ENCODE results near the gene HDAC5.
"Not testable (repeated sequence)": the region's sequence is repeated elsewhere in the genome, so short reads cannot be mapped to it uniquely, and the experiment has no call there.

Gene HDAC5

GRCh38 chr17:44132275-44132821, 8.9 kb upstream of the HDAC5 start:
- no peak for DNase-seq

- DNase-seq, result not testable (repeated sequence)
Measured at GRCh38 chr17:44131372-44131771, 7.9 kb upstream of the HDAC5 start.

DNA sequence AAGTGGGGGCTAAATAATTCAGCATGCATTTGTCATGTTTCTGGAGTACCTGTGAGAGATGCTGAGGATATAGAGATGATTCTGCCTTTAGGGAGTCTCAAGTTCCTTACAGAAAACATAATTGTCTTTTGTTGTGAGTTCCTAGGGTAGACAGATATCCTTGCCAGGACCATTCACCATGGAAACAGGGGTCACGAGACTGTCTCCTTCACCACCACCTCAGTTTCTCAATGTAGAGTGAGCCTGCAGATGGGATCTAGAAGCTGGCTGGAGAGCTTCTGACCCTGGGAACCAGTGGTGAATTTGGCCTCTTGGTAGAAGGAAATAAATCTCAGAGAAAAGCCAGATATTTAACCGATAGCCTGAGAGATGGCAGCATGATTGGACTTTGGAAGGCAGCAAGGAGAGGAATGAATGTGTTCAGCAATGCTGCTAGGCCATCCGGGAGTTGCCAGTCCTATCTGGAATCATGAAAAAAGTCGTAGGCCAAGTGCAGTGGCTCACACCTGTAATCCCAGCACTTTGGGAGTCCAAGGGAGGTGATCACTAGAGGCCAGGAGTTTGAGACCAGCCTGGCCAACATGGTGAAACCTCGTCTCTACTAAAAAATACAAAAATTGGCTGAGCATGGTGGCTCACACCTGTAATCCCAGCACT, 7.4 kb upstream of the HDAC5 start:
- DNase-seq, result no peak

- DNase-seq, result no peak
Measured at GRCh38 chr17:44128383-44128782, 4.9 kb upstream of the HDAC5 start.

- no peak for DNase-seq
Measured at GRCh38 chr17:44124118-44124438, 637 bp upstream of the HDAC5 start.

DNA sequence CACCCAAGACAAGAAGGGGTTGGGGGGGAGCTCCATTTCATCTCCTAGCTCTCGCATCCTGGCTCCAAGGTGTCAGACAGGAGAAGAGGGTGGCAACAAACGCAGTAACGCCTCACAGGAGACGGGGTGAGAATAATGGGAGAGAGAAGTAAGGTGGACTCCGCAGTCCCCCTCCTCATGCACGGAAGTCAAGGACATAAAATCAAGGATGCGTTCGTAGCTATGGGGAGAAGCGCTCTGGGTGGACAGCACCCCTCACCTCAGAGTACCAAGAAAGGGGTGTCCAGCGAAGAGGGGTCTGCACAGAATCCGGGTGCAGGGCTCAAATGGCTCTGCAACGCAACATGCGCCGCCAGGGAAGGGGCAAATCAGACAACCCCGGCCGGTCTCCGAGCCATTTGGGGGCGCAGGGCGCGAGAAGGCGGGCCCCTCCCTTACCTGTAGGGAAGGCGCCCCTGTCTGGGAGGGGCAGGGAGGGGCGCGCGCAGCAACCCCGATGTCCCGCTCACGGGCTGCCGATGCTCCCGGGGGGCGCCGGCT, 555 bp downstream of the HDAC5 start:
- DNase-seq, result no peak

GRCh38 chr17:44121997-44122815, 1.2 kb downstream of the HDAC5 start:
- no peak for DNase-seq

DNA sequence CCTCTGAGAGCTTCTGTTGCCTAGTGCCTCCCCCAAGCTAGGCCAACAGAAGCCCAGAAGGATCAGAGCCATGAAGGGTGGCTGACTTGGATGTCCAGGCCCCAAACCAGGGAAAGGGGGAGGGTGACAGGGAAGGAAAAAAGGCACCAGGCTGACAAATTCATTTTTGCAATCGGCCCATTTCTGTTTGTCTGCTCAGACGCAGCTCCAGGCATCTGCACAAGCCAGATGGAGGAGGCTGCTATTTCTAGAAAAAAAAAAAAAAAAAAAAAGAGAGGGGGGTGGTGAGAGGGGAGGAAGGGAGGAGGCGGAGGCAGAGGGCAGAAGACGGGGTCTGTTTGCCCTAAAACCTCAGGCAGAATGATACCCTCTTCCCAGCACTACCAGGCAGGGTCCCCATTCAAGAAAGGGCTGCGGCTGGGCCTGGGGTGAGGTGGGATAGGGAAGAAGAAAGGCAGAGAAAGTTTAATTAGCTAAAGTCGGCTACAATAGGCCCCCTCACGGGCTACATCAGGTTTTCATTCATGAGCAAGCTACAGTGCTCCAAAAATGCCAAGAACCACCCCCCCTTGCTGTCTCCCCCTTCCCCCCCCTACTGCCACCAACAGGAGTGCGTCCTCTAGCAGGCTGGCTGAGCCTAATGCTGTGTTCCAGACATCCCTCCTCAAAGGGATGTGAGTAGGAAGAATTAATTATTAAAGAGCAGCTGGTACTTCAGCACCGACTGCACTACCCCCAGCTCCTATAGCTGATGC, 2.4 kb downstream of the HDAC5 start:
- DNase-seq, result no peak

GRCh38 chr17:44120281-44120680, 3.2 kb downstream of the HDAC5 start:
- not testable (repeated sequence) for DNase-seq

DNA sequence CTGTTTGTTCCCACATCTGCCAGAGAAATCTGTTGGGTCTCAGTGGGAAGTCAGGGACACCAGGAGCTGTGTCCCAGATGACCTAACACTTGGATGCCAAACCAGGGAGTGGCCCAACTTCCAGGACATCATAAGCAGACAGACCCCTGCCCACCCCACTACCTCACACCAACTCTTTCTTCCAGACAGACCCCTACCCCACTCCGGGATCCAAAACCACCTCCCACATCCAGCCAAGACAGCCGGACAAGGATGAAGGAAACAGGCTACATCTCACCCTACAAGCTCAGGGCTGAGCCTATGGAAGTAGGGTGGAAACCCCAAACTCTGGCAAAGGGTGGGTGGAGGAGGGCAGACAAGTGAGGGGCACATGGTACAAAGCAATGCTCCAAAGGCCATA, 3.6 kb downstream of the HDAC5 start:
- DNase-seq, result no peak

DNA sequence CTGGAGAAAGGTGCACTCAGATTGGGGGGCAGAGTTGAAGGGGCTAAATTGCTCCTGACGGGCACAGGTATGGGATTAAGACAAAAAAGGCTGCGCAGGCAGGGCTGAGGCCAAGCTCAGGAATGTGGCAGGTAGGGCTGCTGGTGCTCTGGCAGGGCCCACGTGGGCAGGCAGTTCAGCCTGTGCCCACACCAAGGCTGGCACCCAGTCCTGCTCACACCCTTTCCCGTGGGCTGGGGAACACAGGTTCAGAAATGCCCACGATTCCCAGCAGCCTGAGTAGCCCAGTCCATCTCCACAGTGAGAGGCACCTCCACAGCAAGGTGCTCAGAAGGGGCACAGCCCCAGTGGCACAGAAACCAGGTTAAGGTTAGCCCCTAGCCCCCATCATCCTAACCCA, 4.4 kb downstream of the HDAC5 start:
- DNase-seq, result no peak

- DNase-seq, result no peak
Measured at GRCh38 chr17:44118427-44119050, 4.9 kb downstream of the HDAC5 start.

DNA sequence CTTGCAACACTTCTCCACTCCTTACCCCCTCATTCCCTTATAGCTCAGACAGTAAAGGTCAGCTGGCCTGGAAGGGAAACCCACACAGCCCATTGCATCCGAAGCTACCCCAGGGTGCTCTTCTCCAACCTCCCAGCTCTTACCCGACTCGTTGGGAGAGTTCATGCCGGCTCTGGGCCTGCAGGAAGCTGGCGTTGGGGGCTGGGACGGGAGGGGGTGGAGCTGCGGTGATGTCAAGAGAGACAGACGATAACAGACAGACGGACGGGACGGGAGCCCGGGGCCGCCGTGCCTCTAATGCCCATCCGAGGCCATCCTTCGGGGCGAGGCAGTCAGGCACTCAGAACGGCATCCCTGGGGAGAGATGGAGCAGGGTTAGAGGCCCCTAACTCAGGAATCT, 6.1 kb downstream of the HDAC5 start:
- DNase-seq, result no peak

DNA sequence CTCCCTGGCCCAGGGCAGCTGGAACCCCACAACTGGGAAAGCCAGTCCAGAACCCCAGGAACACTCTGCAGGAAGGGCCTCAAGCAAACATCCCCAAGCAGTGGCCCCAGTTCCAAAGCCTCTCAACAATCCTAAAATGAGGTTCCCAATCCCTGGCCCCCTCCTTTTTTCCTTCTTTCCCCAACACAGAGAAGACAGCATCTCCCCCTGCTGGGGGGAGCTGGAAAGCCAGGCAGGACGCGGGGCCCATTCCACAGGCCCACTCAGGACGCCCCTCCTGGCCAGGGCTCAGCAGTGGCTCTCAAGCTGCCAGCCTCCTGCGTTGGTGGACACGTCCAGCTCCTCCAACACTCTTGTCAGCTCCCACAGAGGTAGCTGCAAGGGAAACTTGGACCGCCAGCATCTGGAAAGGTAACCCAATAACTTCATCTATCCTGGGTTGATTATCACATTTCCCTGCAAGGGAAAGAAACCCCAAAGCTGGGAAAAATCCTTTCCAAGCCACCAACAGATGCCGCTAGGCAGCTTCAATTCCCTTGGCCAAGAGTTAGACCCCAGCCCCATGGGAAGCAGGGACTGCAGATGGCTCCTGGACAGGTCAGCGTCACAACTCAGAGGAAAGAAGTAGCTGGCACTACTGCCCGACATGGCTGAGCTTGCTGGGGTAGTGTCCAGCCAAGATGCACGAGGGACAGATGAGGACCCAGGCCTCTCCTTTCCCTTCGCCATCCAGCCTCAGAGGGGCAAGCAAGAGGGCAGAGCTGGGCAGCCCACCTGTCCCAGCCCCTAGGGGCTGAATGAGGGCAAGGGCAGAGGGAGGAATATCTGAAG, 7.6 kb downstream of the HDAC5 start:
- no peak for DNase-seq

DNA sequence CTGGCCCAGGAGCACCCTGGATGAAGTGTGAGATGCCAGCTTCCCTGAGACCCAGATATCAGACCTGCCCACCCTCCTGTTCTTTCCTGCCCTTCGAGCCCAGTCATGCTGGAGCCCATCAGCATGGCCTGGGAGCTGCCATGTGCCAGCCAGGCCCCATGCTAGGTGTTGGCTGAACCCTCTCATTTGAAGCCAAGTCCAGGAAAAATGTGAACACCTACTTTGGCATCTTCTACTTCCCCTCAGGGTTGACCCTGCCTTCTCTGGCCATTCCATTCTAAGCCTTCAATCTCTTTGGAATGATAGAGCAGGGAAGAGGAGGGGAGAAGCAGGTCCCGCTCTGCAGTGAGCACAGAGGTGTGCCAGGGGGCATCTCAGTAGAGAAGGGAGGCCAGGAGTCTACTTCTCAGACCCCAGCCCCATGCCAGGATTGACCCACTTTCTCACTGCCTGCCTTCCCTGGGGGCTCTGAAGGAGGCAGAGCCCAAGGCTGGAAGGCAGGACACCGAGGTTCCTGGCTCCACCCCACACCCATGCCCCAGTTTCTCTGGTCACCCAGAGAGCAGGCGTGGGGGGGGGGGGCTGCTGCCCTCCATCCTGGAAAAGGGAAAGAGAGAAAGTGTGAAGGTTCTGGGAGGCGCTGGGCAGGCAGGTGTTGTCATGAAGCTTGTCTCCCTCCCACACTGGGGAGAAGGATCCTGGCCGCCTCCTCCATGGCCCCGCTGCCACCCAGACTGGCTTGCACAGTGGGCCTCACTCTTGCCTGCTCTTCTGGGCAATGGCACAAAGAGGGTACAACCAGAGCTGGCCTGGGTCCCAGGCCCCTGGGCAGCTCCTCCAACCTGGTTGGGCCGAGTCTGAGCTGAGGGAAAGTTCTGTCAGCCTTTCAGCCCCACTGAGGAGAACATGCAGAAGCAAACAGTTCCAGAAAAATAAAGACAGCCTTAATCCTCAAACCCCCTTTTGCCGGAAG, 9.3 kb downstream of the HDAC5 start:
- no peak for DNase-seq

GRCh38 chr17:44113382-44113781, 10.1 kb downstream of the HDAC5 start:
- no peak for DNase-seq

DNA sequence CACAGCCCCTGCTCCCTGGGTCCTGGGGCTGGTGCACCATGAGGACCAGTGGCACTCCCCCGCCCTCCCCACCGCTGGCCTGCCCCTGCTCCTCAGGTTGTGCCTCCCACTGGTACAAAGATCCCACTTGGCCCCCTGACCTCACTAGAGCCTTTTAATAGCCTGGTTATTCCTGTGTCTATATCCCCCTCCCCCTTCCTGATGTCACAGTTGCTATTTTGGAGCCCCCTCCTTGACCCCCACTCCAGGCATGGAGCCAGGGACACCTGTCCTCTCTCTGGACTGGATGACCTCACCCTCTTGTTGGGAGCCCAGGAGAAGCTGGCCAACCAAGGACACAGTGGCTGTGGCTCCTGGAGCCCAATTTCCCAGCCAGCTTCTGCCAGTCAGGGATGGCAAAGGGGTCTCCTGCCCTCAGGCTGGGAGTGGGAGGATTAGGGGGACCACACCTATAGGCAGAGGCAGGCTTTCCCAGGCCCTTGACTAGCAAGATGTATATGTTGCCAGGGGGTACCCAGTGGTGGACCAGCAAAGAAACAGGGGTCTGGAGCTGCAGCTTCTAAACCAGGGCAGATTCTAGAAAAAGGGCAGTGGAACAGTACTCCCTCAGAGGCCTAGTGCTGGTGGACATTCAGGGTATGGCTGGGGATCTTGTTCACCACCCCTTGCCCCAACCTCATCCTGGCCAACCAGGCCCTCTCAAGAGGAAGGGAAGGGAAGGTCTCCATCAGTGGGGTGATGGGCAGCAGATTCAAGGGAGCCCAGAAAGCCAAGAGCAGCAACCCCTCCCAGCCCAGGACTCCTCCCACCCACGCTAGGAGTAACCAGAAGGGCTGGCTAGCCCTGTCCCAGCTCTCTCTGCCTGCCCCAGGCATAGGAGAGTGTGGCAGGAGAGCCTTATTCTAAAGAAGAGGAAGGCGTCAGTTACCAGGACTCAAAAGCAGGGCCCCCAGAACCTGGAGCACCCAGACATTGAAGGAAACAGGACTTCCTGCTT, 10.9 kb downstream of the HDAC5 start:
- no peak for DNase-seq

DNA sequence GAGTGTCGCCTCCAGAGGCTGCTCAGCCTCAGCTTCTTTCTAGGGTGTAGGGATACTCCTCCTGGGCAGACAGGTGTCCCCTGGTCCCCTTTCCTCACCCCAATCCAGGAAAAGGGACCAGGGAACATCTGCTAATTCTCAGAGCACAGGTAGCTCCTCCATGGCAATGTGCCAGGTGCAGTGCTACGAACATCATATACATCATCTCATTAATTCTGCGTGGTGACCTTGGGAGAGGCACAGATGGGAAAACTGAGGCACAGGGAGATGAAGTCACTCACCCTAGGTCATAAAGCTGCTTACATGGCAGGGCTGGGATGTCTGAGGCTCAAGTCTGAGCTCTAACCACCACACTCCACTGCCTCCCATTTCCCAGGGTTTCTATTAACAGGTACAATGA, 11.7 kb downstream of the HDAC5 start:
- no peak for DNase-seq
